ENCODE data around the gene BABAM1.
A peak's percentile ranks its signal among the peaks of the same experiment; 100 is the strongest.

BABAM1 gene

GRCh38 chr19:17312189-17313113, 45.2 kb downstream of the BABAM1 start:
- H3K27ac ChIP-seq, result peak overlapping the region in 2 of 21 experiments; percentile 22 to 49

GRCh38 chr19:17314007-17314593, 46.9 kb downstream of the BABAM1 start:
- H3K4me3 ChIP-seq, result no peak overlapping the region
- H3K27ac ChIP-seq, result no peak overlapping the region

More at GRCh38 chr19:17312189-17313113, 45.2 kb downstream of the BABAM1 start:
- no peak overlapping the region for H3K4me3 ChIP-seq

- no peak overlapping the region for H3K4me3 ChIP-seq
- H3K27ac ChIP-seq, result no peak overlapping the region
Measured at GRCh38 chr19:17318966-17319365, 51.7 kb downstream of the BABAM1 start.

- H3K4me3 ChIP-seq, result no peak overlapping the region
- H3K27ac ChIP-seq, result no peak overlapping the region
Measured at GRCh38 chr19:17319473-17320238, 52.4 kb downstream of the BABAM1 start.

- no peak overlapping the region for H3K4me3 ChIP-seq
- no peak overlapping the region for H3K27ac ChIP-seq
Measured at GRCh38 chr19:17320435-17320834, 53.2 kb downstream of the BABAM1 start.

- Histone ChIP-seq H3K4me3 (no peak overlapping the region), H3K27ac (peak overlapping the region in 3 of 21 experiments; percentile 7 to 20 (median 17))
Measured at GRCh38 chr19:17321655-17322489, 54.6 kb downstream of the BABAM1 start.

GRCh38 chr19:17322854-17323253, 55.6 kb downstream of the BABAM1 start:
- H3K4me3 ChIP-seq, result no peak overlapping the region
- H3K27ac ChIP-seq, result no peak overlapping the region

GRCh38 chr19:17323300-17323963, 56.2 kb downstream of the BABAM1 start:
- peak overlapping the region in 1 of 7 experiments; percentile 19 for H3K4me3 ChIP-seq
- H3K27ac ChIP-seq, result peak overlapping the region in 5 of 21 experiments; percentile 12 to 56 (median 49)

GRCh38 chr19:17323964-17324332, 56.7 kb downstream of the BABAM1 start:
- H3K27ac ChIP-seq, result peak overlapping the region in 6 of 21 experiments; percentile 12 to 57 (median 52)
- peak overlapping the region in 1 of 7 experiments; percentile 19 for H3K4me3 ChIP-seq

GRCh38 chr19:17324357-17325114, 57.3 kb downstream of the BABAM1 start:
- Histone ChIP-seq H3K4me3 (no peak overlapping the region), H3K27ac (peak overlapping the region in 4 of 21 experiments; percentile 49 to 57 (median 56))

- H3K4me3 ChIP-seq, result no peak overlapping the region
- peak overlapping the region in 1 of 21 experiments; percentile 14 for H3K27ac ChIP-seq
Measured at GRCh38 chr19:17325133-17325532, 57.9 kb downstream of the BABAM1 start.

- Histone ChIP-seq H3K4me3 (no peak overlapping the region), H3K27ac (peak overlapping the region in 1 of 21 experiments; percentile 2)
Measured at GRCh38 chr19:17325881-17326594, 58.8 kb downstream of the BABAM1 start.

GRCh38 chr19:17326595-17326966, 59.3 kb downstream of the BABAM1 start:
- Histone ChIP-seq H3K4me3 (no peak overlapping the region), H3K27ac (peak overlapping the region in 1 of 21 experiments; percentile 2)

GRCh38 chr19:17327068-17327653, 59.9 kb downstream of the BABAM1 start:
- Histone ChIP-seq H3K4me3 (no peak overlapping the region), H3K27ac (no peak overlapping the region)

- H3K27ac ChIP-seq, result peak overlapping the region in 15 of 21 experiments; percentile 5 to 75 (median 47)
- H3K4me3 ChIP-seq, result peak overlapping the region; percentile 21 to 49 (median 30)
Measured at GRCh38 chr19:17327654-17328516, 60.6 kb downstream of the BABAM1 start.
